Body of pancreas (tissue), 4 donors: Measurements from ENCODE around the gene USP12.

ENCODE experiments used
- POLR2A ChIP-seq, 3 donors: fragments of 450-650 bp; IDR thresholded peaks; one replicate each; pipeline ENCODE4 v1.6.1; 2016; ENCODE audit warnings: antibody characterized with exemption in 3 of 3, mild to moderate bottlenecking in 2 of 3
- TF ChIP-seq, protein P1 (sequence below), 7 experiments: fragments of 450-650 bp in 4 of 7; fragments of 200-600 bp in 3 of 7; sonication (generic) in 3 of 7; IDR thresholded peaks; one replicate each; pipeline ENCODE4 v1.5.1; 2016 to 2019; ENCODE audit warnings: antibody characterized with exemption in 7 of 7

DNA sequence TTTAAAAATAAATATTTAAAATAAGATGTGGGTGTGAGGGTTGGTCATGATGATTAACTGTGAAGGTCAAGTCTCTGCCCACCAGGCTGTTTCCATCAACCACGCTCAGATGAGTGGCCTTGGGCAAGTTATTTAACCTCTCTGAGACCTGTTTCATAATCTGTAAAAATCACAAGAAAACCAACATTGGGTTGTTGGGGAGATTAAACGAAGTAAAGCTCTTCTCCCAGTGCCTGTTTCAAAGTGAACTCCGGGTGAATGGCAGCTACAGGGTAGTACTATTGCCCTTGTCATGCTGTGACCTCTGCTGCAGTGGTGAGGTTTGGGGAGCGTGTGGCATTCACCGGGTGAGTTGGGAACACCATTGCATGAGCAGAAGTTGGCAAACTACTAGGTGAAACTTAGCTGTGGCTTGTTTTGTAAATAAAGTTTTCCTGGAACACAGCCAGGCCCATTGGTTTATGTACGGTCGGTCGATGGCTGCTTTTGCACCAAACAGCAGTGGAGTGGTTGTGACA, 153.2 kb downstream of the USP12 start:
- TF ChIP-seq POLR2A (IDR thresholded peaks at IDR 0.05): no peak
- TF ChIP-seq, protein P1, sequence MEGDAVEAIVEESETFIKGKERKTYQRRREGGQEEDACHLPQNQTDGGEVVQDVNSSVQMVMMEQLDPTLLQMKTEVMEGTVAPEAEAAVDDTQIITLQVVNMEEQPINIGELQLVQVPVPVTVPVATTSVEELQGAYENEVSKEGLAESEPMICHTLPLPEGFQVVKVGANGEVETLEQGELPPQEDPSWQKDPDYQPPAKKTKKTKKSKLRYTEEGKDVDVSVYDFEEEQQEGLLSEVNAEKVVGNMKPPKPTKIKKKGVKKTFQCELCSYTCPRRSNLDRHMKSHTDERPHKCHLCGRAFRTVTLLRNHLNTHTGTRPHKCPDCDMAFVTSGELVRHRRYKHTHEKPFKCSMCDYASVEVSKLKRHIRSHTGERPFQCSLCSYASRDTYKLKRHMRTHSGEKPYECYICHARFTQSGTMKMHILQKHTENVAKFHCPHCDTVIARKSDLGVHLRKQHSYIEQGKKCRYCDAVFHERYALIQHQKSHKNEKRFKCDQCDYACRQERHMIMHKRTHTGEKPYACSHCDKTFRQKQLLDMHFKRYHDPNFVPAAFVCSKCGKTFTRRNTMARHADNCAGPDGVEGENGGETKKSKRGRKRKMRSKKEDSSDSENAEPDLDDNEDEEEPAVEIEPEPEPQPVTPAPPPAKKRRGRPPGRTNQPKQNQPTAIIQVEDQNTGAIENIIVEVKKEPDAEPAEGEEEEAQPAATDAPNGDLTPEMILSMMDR (IDR thresholded peaks at IDR 0.05): no peak
